HT1080 (cell line): ENCODE measurements around the gene ATXN7L1. TPM values are rescaled to one million over a fixed set of nuclear protein-coding genes. Genes with fewer than 3 reads are reported as not detected.

Experiments
- DNase-seq: peaks from one replicate; pipeline ENCODE4 v3.0.0-alpha.2; 2015; ENCODE audit warnings: low read depth
- total RNA-seq: library from RNA; depleted of rRNA; stranded (reverse); fragments of >200 nt; shearing (Covaris generic); gene quantifications from 2 replicates; pipeline ENCODE4 v1.2.3, GENCODE V29; 2014

Gene ATXN7L1
- total RNA-seq, 1 experiment from 2014 or later, result 3.3 TPM

DNA sequence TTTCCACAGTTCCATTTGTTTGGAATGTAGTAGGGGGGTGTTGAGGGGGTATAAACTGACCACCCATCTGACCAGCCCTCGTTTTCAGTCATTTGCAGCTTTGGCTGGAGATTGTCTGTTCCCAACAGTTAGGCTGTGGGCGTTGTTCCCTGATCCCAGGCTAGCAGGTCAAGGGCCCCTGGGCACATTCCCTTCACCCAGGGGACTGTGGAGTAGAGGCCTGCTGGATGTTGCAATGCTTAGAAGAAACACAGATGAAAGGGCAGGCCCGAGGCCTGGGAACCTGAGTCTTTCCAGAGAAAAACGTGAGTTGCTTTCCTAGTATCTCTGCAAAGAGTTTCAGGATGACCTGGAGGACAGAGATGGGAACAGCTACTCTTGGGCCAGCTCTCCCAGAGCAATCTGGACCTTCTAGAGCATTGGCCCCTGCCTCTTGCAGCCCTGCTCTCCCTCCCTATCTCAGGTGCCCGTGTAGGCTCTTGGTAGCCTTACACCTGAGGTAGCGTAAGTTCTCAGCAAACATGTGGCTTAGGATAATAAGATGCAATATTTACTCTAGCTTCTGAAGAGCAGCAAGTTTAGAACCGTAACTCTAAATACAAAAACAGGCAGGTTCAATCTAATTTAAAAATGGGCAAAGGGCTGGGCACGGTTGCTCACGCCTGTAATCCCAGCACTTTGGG is 195.8 kb downstream of the ATXN7L1 start:
- DNase-seq, result no peak

DNA sequence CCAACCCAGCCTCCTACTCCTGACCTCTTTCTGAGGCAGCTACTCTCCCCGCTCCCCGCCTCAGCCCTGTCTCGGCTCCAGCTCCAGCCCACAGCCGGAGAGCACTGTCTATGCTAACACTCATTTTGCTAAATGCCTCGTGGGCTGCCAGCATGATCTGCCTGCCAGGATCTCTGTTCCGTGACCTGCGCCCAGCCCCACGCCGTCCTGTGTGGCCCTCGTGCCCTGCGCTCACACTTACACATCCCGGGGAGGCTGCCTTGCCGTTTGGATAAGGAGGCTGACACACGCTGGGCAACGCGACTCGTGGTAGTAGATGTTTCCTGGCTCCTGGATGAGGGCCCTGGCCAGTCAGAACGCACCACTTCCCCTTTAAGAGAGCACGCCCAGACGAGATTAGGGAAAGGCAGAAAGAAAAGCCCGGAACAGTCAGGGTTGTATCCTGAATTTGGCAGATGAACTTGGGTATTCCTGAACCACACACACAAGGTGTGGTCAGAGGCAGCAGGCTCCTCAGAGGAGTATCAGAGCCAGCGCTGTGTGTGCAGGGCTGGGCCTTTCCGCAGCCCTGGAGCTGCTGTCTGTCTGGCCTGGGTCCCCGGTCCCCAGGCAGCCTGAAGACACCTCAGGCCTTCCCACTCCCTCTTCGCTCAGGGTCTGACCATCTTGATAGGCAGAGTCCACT is 197.4 kb downstream of the ATXN7L1 start:
- no peak for DNase-seq

DNA sequence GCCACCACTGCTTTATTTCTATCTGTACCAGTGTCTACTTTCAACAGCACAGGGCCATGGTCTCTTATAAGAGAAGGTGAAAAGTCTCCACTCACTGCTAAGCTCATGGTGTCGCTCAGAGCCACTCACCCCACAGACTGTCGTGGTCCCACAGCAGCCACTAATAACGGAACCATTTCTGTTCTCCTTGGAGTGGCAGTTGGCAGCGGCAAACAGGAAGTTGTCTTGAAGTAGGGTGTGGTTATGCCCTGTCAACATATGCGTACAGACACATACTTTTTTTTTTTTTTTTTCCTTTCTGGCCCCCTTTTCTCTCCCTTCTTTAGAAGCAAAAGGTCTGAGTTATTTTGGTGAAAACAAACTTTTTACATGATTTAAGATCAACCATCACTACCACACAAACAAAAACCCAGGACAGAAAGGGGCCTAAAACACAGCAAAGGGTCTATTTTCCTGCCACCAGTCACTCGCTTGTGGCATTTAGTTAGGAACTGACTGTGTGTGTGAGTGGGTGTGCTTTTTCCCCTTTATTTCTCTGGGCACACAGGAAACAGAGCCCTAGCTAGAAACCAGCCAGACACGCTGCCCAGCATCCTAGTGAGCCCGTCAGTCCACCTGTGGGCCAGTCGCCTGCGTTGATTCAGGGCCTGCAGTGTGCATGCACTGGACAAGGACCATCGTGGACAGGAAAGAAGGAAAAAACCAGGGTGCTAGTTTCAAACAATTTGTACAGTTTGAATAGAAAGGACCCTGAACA is 198.4 kb downstream of the ATXN7L1 start:
- no peak for DNase-seq

DNA sequence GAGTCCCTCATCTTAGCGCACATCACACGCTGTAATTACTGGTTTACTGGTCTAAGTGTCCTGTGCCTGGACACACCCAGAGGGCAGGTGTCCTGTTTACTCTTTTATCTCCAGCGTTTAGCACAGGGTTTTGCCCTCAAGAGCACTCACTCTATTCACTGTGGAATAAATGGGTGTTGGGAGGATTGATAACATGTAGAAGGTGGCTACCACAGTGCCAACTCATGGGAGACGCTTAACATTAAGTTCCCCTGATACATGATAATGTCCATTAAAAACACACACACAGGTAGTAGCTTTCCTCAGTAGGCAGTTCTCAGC is 199.0 kb downstream of the ATXN7L1 start:
- DNase-seq, result no peak

DNA sequence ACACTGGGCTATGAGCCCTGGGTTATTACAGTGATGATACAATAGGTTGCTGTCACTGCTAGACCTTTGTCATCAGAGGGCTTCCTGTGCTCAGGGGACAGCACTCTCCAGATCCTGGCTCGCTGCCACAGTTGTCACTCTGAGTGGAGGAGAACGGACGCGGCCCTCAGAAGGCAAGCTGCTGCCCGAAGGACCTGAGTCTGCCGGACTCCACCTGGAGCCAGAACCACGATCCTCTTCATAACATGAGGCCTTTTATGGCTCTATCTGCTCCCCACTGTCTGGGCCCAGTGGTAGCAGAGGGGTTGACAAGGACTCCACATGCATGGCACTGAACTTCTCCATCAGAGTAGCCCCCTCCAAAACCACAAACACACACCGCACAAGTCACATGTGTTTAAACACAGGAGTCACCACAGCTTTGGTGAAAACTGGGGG is 200.4 kb downstream of the ATXN7L1 start:
- no peak for DNase-seq

DNA sequence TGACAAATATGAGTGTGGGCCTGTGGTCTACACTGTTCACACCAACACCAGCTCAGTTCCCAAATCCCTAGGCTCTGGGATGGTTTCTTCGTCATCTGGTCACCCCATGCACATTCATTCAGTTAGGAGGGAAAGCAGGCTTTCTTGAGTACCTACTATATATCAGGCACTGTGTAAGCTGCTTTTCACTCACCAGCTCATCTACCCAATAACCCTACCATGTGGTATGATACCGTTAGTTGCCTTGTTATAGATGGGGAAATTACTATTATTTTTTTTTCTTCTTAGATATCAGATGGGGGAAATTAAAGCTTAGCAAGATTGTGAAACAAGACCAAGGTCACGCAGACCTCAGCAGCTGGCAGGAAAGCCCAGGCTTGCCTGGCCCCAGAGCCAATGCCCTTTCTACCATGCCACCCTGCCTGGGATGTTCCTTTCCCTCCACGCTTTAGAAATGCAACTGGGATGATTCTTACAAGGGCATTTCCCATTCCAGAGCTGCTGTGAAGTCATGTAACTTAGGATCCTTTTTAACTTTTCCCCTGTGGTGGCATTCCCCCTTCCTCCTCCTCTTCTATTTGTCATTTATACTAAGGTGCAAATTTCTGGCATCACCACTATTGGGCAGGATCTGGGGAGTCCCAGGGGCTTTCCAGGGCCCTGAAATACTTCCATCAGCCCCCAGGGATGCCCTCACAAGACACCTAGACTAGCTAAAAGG is 202.0 kb downstream of the ATXN7L1 start:
- no peak for DNase-seq

DNA sequence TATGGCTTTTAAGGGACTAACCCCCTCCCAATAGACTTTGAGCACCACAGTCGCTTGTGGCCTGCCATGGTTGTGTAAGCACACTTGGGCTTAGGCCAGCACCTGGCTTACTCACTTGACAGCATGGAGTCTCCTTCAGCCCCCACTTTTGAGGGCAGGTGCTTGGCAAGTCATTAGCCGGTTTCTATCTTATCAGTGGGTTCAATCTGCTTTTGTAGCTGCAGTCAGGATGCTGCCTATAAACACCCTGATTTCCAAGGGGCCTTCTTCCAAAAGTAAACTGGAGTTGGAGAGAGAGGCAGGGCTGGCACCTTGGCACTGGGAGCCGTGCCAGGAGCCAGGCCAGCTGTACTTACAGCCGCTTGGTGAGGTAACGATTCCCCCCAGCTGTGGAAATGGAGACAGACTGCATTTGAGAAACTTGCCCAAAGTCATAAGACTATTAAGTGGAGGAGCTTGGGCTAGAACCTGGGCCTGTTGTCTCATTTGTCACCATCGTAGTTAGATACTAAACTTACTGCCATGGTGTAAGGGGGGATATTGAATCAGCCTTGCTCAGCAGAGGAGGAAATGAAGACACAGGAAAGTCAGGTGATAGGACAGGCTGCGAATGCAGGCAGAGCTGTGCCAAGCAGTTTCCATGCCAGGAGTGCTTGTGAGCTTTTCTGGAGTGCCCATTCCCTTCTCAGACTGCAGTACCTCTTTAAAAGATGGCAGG is 202.9 kb downstream of the ATXN7L1 start:
- no peak for DNase-seq

DNA sequence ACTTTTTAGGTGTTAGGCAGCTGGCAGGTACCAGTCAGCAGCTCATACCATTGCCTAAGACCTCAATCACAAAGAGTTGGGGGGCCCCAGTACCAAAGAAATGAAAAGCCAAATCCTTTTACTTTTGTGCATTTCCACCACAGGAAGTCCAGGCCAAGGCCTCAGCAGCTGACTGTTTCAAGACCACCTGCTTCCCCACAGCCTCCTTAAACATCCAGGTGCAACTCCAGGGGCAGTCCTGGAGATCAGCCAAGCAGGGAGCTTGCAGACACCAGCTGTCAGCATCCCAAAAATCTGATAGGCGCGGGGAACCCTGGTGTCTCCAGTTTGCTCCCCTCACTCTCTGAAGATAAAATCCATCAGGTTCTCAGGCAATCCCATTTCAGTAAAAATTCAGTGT is 203.6 kb downstream of the ATXN7L1 start:
- DNase-seq, result no peak

DNA sequence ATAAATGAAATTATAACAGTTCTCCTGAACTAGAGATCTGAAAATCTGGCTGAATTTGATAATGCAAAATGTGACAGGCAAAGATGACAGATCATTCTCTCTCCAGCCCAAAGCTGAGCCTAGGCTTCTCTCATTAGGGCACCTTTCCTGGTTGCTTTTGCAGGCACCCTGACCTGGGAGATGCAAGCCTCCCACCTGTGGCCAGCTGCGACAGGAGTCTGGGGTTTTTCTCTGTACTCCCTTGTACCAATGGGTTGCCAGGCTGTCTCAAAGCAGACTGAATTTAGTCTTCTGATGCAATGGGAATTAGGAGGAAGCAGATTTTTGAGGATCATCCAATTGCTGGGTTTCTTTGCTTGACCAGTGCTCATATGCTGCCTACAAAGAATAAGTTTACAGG is 210.1 kb downstream of the ATXN7L1 start:
- DNase-seq, result no peak

DNA sequence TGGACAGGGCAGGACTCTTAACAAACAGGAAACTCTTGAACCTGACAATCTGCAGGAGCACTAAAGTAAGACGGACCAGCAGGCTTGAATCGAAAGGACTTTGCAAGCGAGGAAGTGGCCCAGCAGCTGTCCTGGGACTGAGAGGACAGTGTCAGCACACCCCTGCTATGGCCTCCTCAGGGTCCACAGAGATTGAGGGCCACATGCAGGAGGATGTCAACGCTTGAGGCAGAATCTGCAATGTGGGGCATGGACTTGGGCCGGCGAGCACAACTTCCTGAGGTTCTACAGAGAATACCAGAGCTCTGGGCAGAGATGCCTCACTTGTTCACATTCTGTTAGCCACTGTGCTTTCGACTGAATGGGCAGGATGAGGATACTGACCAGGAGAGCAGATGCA is 210.7 kb downstream of the ATXN7L1 start:
- no peak for DNase-seq

DNA sequence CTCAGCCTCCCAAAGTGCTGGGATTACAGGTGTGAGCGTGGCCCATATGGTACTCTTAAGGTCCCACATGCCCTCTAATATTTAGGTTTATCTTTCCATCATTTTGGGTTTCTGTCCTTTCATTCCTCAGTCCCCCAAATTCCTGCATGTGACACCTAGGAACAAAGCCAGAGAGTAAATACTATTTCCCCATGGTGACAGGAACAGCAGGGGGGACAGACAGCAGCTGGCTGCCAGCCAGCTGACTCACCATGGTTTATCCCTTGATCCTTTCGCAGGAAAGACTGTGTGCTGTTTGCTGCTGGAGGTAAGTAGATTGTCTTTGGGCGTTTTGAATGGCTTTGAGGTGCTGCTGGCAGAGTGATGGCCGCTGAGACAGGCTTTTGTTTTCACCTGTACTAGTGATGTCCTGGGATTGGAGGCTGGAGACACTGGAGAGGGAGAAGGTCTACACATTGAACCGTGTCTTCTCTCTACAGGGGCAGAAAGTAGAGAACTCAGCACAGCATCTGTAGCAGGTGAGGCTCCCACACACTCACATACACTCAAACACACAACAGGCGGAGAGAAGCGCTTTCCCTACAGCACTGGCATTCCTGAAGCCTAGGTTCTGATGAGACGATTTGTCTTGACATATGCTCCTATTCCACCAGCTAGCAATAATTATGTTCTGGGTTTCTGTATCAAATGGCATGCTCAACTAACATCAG is 211.4 kb downstream of the ATXN7L1 start:
- DNase-seq, result peak; percentile 76

DNA sequence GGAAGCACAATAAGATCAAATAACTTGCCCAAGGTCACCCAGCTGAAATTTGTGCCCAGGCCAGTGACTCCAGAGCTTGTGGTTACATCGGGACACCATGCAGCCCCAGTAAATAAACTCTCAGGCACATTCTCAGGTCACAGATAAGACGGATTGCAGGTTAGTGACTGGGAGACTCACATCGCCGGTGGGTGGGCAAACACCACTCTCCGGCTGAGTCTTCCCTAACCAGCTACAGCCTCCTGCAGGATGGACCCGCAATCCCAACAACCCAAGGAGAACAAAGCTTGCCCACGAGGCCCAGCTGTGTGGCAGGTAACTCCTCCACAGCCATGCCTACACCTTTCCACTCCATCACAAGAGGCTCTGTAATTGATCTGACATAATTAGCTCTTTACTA is 213.4 kb downstream of the ATXN7L1 start:
- DNase-seq, result no peak

DNA sequence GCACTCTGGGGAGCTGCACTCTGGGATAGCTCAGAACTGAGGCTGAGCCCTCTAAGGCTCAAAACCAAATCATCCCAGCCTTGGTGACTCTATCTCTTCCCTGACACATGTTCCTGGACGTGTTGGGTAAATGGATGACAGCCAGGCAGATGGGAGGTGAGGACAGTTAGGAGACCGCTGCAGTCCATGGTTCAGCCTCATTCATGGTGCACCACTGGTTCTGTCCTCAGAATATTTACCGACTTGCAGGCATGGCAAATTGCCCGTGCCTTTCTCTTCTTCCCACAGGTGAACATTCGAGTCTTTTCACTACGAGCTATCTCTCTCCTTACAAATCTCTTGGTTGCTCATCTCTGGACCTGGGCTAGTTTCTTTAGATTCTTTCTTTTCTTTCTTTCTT is 214.8 kb downstream of the ATXN7L1 start:
- no peak for DNase-seq

DNA sequence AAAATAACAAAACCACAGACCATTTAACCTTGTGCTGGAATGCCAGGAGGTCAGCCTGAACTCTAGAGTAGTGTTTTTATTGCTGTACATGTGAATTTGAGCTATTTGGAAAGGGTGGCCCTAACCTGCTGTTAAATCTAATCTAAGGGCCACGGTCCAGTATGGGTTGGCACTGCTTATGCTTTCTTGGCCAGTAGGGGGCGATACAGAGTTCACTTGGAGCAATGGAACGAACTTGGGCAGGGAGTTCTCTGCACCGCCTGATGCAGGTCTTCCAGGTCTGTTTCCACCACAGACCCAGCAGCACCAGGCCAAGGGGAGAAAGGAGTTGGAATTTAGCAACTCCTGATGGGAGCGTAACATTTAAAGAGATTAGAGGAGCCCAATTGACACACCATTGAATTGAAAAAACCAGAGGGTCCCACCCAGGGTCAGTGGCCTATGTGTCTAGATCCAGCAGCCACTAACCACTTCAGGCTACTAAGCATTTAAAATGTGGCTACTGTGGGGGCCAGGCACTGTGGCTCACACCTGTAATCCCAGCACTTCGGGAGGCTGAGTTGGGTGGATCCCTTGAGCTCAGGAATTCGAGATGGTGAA is 219.4 kb downstream of the ATXN7L1 start:
- DNase-seq, result no peak

DNA sequence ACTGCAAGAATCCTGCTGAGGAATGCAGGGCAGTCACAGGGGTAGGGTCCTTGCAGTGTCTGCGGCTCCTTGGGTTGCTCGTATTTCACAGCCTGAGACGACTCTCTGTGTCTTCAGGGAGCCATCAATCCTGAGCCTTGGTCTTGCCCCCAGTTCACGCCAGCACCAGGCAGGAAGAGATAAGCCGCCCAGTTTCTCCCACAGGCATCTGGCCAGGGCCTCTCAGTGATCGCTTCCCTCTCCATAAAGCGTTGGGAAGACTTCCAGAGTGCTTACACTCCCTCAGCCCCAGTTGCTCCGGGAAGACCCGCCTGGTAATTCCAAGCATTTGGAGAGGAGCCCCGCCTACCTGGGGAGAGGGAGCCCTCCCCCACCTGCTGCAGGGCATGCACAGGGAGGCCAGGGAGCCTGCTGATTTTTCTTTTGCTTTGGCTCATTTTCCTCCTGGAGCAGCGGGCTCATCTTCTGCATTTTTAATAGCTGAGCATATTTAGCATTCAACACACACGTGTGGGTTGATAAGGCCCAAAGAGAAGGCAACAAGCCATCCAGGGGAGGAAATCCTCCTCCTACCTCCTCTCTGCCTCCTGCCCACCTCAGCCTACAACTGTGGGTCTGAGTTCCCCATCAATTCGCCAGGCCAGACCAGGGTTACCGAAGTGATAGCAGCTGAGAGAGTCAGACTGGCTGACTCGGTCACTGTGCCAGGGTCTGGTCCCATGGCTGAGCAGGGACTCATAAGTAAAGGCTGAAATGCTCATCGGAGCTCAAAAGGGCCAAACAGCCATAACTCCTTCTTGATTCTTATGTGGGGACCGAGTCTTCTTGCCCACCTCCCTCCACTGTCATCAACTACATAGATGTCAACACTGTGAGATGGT is 220.7 kb downstream of the ATXN7L1 start:
- DNase-seq, result no peak

DNA sequence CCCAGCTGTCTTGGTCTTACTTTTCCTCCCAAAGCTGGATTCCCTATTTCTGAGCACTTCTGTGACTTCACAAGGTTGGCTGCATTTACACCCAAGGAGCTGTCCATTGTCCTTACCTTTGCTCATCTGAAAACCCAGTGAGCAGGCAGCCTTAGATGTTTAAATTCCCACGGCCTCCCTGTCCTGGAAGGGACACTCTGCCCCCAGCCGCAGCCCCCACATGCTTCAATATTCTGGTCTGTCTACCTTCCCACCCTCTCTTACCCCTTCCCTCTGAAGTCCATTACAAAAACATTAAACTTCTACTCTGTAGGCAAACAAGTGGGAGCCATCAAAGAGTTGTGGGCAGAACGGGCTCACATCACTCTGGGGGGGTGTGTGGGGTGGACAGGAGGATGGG is 221.3 kb downstream of the ATXN7L1 start:
- DNase-seq, result peak; percentile 21

DNA sequence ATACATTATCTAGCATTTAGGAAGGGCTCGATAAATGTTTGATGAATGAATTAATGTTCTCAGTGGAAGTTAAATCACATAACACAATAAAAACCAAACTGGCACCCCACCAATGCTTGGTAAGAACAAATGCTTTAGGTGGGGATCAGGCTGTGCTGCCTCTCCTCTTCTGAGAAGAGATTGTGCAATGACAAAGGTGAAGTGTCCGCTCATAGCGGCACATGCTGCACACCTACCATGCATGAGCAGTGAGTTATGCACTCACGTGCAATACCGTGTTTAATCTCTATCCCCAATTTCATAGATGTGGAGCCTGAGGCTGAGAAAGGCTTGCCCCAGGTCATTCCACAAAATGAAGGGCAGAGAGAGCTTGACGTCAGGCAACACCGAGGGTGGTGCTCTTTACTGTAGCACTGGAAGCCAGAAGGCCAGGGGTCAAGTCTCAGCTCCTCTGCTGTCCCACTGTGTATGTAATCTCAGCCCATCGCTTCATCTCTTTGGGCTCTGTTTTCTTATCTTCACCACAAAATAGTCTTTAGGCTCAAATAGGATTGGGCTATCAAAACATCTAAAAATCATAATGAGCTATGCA is 222.2 kb downstream of the ATXN7L1 start:
- no peak for DNase-seq

DNA sequence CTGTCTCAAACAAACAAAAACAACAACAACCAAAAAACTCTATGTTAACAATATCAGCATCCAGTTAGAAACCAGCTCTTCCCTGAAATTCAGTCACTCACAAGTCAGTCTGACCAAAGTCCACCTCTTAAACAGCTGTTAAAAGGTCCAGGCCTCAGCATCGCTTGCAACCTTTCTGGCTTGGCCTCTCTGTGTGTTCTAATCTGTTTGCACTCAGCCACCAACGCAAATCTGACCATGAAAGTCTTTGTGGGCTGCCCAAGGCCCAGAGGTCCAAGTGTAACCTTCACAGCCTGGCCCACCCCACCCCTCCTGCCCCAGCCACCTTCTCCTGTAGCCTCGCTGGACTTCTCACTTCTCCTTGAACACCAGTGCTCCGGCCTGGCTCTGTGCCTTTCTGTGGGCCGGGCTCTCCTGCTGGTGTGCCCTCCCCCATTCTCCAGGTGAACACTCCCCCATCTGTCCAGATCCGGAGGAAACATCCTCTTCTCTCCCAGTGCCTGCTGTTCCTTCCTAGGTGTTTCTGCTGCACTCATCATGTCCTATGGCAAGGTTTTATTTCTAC is 222.9 kb downstream of the ATXN7L1 start:
- DNase-seq, result no peak
